HG03039 (cell line): ENCODE measurements around the gene FCGBP.

ENCODE experiments used
- ATAC-seq: cut with Tn5 transposase; IDR thresholded peaks from one replicate; pipeline ENCODE4 v1.9.1; 2021; ENCODE audit warnings: mild to moderate bottlenecking, moderate library complexity; ENCODE audit not compliant: unreplicated experiment

The FCGBP gene

GRCh38 chr19:39949026-39949747, 14.8 kb upstream of the FCGBP start:
- ATAC-seq: no peak

- no peak for ATAC-seq
Observed at GRCh38 chr19:39946532-39946931, 12.1 kb upstream of the FCGBP start.

GRCh38 chr19:39943586-39943985, 9.2 kb upstream of the FCGBP start:
- no peak for ATAC-seq

GRCh38 chr19:39942366-39942730, 7.9 kb upstream of the FCGBP start:
- no peak for ATAC-seq

- ATAC-seq: no peak
Observed at GRCh38 chr19:39941615-39942365, 7.4 kb upstream of the FCGBP start.

- ATAC-seq: no peak
Observed at GRCh38 chr19:39941151-39941550, 6.7 kb upstream of the FCGBP start.

GRCh38 chr19:39940221-39940833, 5.9 kb upstream of the FCGBP start:
- no peak for ATAC-seq

- ATAC-seq: no peak
Observed at GRCh38 chr19:39939556-39939955, 5.1 kb upstream of the FCGBP start.

GRCh38 chr19:39937787-39938186, 3.4 kb upstream of the FCGBP start:
- ATAC-seq: no peak

- no peak for ATAC-seq
Observed at GRCh38 chr19:39937094-39937720, 2.8 kb upstream of the FCGBP start.

GRCh38 chr19:39936622-39937021, 2.2 kb upstream of the FCGBP start:
- ATAC-seq: no peak

GRCh38 chr19:39936020-39936419, 1.6 kb upstream of the FCGBP start:
- ATAC-seq: no peak

GRCh38 chr19:39935364-39935661, 879 bp upstream of the FCGBP start:
- no peak for ATAC-seq

- no peak for ATAC-seq
Observed at GRCh38 chr19:39929750-39930149, 4.7 kb downstream of the FCGBP start.

- ATAC-seq: no peak
Observed at GRCh38 chr19:39928357-39928725, 6.1 kb downstream of the FCGBP start.

- ATAC-seq: no peak
Observed at GRCh38 chr19:39927524-39928356, 6.7 kb downstream of the FCGBP start.

- no peak for ATAC-seq
Observed at GRCh38 chr19:39927076-39927475, 7.4 kb downstream of the FCGBP start.

GRCh38 chr19:39926170-39926760, 8.2 kb downstream of the FCGBP start:
- no peak for ATAC-seq

GRCh38 chr19:39924952-39925351, 9.5 kb downstream of the FCGBP start:
- ATAC-seq: no peak

- no peak for ATAC-seq
Observed at GRCh38 chr19:39924389-39924788, 10.0 kb downstream of the FCGBP start.

GRCh38 chr19:39923862-39924261, 10.6 kb downstream of the FCGBP start:
- no peak for ATAC-seq
